ENCODE measurements around the gene MYBPHL.

Gene MYBPHL

DNA sequence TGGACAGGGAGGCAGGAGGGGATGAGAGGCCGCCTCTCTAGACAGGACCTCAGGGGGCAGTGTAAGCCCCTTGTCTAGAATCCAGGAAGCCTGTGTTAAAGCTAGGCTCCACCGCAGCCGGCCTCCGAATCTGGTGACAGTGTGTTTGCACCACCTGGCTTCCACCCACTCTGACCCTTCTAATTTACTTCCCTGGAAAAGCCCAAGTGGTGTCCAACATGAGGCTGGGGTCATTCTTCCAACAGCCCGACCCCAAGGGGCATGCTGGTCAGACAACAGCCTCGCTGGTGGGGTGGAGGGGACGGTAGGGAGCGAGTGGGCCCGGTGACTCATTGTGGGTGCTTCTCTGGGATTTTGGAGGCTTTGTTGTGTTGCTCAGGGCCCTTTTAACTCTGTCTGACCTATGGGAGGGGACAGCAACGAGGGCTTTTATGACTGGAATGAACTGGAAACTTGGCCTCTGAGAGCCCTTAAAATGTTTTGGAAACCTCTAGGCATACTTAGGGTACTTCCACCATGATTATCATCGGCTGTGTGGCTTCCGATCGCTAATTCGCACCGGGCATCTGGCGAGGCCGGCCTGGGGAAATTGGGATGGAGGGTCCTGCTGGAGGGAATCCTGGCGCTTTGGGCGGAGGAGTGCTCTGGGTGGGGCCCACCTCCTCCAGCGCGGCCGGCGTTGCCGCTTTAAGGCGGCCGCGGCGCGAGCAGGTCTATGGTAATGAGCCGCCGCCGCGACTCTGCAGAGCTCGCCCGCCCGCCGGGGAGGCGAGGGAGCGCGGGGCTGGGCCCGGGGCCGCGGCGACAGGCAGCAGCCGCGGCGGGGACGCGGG, 57.8 kb downstream of the MYBPHL start, which contains the start of gene CELSR2:
Gene CELSR2, plus strand, starts transcription at position 743 of the 833 bp plus-strand sequence. CDS start 541 bp downstream, outside the sequence.
- Mint-ChIP-seq H3K36me3 (no peaks in the 10 kb centered on the region), H3K9me3 (ENCODE audit: low read depth) (no peaks in the 10 kb centered on the region), H3K4me3 (peak within 1 kb of the TSS; percentile 72), H3K27ac (no peak within 1 kb of the TSS), H3K4me1 (ENCODE audit: low read depth) (peaks cover 9% of the 10 kb centered on the region), H3K27me3 (no peaks in the 10 kb centered on the region)

DNA sequence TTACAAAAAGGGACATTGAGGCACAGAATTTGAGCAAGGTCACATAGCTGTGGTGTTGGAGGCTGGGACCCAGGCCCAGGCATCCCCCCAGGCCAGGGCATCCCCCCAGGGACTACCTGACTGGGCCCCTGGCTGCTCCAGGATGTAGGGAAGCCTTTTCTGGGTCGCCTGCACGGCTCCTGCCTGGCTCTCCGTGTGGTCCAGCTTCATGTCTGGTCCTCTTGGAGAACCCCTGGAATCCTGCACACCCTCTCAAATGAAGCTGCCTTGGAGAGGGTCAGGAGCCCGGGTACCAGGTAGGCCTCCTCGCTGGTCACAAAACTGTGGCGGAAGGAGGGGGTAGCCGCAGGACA, 58.4 kb downstream of the MYBPHL start:
- no peaks in the 10 kb centered on the region for H3K27me3 Mint-ChIP-seq
- no peaks in the 10 kb centered on the region for H3K9me3 Mint-ChIP-seq (ENCODE audit: low read depth)
- H3K4me1 Mint-ChIP-seq (ENCODE audit: low read depth): peaks cover 9% of the 10 kb centered on the region
- no peak overlapping the region for H3K27ac Mint-ChIP-seq
- H3K4me3 Mint-ChIP-seq: no peak overlapping the region
- H3K36me3 Mint-ChIP-seq: no peaks in the 10 kb centered on the region

DNA sequence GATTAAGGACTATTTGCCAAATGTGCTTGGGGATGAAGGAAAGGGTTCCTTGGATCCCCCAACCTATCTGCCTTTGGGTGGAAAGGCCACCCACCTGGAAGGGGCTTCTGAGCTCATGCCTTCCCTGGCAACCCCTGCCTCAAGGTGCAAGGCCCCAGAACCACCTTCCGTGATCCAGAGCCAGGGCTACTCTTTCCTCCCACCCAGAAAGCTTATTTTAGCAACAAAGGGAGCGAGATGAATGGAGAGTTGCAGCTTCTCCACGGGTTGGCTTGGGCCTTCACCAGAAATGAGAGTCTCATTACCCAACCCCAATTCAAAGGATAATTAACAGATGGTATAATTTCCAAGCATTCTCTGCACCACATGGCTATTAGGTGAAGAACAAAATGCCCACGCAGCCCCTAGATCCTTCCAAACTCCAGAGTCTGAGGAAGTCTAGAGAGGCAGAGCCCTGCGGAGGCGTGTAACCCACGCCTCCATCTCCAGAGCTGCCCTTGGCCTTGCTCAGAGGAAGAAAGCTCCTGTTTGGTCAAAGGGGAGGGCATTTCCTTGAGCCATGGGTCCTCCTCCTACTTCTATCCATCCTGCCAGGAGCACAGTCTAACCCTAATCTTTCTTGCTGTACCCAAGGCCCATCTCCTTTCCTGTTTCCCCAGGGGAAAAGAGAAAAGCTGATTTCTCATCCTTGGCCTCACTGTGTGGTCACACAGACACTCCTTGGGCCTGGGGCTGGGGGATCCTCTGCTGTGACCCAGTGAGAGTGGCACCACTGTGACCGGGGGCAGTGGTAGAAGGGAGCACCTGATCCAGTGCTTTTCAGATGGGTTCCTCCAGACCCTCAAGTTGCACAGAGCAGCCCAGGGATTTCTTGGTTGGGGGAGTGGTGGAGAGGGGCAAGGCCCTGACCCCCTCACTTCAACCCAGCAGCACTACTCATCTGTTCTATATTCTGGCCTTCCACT, 59.1 kb downstream of the MYBPHL start:
- Mint-ChIP-seq H3K36me3 (no peaks in the 10 kb centered on the region), H3K27ac (no peak overlapping the region), H3K4me3 (no peak overlapping the region), H3K4me1 (ENCODE audit: low read depth) (peaks cover 9% of the 10 kb centered on the region), H3K9me3 (ENCODE audit: low read depth) (no peaks in the 10 kb centered on the region), H3K27me3 (no peaks in the 10 kb centered on the region)

DNA sequence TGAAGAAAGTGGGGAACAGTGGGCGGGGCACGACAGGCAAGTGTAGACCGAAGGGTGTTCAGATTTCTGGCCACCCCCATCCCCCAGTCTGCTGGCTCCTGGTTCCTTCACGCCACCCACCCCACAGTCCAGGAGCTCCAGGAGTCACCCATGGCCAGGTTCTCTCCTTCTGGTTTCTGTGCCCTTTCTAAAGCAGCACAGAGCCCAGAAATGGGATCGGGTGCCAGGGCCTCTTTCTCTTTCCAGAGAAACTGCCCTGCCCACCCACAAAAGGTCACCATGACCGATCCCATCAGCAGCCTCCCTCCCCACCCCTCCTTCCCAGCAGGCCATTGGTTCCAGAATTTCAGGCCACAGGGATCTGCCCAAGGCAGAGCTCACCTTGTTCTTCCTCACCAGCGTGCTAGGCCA, 60.7 kb downstream of the MYBPHL start:
- Mint-ChIP-seq H3K36me3 (no peaks in the 10 kb centered on the region), H3K9me3 (ENCODE audit: low read depth) (no peaks in the 10 kb centered on the region), H3K4me3 (no peak overlapping the region), H3K27me3 (no peaks in the 10 kb centered on the region), H3K27ac (no peak overlapping the region), H3K4me1 (ENCODE audit: low read depth) (peaks cover 21% of the 10 kb centered on the region)

DNA sequence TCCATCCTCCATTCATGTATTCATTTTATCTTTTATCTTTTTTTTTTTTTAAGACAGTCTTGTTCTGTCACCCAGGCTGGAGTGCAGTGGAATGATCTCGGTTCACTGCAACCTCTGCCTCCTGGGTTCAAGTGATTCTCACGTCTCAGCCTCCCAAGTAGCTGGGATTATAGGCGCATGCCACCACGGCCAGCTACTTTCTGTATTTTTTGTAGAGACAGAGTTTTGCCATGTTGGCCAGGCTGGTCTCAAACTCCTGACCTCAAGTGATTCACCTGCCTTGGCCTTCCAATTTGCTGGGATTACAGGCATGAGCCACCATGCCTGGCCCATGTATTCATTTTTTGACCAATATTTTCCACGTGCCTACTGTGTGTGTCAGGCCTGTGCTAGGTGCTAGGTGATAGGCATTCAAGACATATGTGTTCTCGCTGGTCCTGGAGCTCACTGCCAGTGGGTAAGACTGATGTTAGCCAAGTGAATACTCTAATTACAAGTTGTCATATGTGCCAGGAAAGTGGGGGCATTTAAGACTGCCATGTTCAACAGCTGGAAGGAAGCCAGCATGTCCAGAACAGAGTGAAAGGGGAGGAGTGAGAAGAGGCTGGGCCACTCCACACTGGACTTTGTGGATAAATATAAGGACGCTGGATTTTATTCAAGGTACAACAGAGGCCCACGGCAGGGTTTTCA, 62.8 kb downstream of the MYBPHL start:
- Mint-ChIP-seq H3K4me1 (ENCODE audit: low read depth) (peaks cover 16% of the 10 kb centered on the region), H3K27me3 (no peaks in the 10 kb centered on the region), H3K9me3 (ENCODE audit: low read depth) (no peaks in the 10 kb centered on the region), H3K27ac (peak overlapping the region; percentile 38), H3K4me3 (no peak overlapping the region), H3K36me3 (no peaks in the 10 kb centered on the region)

DNA sequence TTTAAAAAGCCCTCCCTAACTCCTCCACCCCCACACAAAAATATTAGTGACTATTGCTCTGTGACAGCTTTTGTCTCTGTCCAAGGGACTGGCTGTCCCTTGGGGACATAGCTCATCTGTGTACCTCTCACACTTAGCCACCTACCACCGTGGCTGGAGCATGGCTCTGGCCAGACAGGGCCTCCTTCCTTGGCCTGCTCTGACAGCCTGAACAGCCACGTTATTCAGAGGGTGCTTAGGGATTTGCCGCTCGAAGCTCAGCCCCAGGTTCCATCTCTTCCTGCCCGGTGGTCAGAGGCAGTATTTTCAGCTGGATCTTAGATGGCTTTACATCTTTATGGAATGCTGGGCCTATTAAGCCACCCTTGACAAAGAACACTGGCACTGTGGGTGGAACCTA, 63.6 kb downstream of the MYBPHL start:
- H3K9me3 Mint-ChIP-seq (ENCODE audit: low read depth): no peaks in the 10 kb centered on the region
- H3K27me3 Mint-ChIP-seq: no peaks in the 10 kb centered on the region
- H3K4me3 Mint-ChIP-seq: no peak overlapping the region
- peaks cover 15% of the 10 kb centered on the region for H3K4me1 Mint-ChIP-seq (ENCODE audit: low read depth)
- H3K27ac Mint-ChIP-seq: no peak overlapping the region
- no peaks in the 10 kb centered on the region for H3K36me3 Mint-ChIP-seq

DNA sequence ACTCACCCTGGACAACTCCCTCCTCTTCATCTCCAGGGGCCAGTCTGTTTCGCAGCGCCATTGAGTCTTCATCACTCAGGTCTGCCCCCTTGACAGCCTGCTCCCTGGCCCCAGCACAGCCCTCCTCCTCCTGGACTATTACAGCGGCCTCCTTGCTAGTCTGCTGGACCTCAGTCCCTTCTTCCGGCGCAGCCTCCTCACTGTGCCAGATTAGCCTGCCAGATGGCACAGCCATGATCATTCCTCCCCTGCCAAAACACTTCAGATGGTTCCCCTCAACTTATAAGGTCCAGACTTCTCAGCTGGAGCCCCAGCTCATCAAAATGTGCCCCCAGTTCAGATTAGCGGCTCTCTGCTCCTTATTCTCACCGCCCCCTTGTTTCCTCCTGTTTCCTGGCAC, 64.4 kb downstream of the MYBPHL start:
- Mint-ChIP-seq H3K4me3 (no peak overlapping the region), H3K36me3 (no peaks in the 10 kb centered on the region), H3K9me3 (ENCODE audit: low read depth) (no peaks in the 10 kb centered on the region), H3K27ac (peak overlapping the region; percentile 16), H3K4me1 (ENCODE audit: low read depth) (peaks cover 15% of the 10 kb centered on the region), H3K27me3 (no peaks in the 10 kb centered on the region)

Measured in activated naive CD8-positive, alpha-beta T cell (primary cell).